HG03095 (cell line): ENCODE measurements around the gene CFLAR.
A peak's percentile ranks its signal among the peaks of the same experiment; 100 is the strongest.
"Not testable (repeated sequence)": the region's sequence is repeated elsewhere in the genome, so short reads cannot be mapped to it uniquely, and the experiment has no call there.

Experiments used
- ATAC-seq: cut with Tn5 transposase; IDR thresholded peaks from one replicate; pipeline ENCODE4 v1.9.1; 2021; ENCODE audit warnings: moderate library complexity; ENCODE audit not compliant: unreplicated experiment

CFLAR gene

DNA sequence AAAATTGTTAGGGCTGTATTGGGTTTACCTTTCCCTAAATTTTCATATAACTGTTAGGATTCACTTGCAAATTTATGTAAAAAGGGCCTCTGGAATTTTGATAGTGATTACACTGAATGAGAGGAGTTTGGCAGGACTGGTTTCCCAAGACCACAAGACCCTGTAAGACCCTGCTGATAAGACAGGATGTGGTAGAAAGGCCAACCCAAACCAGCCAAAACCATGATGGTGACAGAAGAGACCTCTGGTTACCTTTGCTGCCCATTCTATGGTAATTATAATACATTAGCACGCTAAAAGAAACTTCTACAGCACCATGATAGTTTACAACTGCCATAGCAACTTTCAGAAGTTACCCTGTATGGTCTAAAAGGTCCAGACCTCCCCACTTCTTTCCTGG is 58.7 kb downstream of the CFLAR start:
- no peak for ATAC-seq

DNA sequence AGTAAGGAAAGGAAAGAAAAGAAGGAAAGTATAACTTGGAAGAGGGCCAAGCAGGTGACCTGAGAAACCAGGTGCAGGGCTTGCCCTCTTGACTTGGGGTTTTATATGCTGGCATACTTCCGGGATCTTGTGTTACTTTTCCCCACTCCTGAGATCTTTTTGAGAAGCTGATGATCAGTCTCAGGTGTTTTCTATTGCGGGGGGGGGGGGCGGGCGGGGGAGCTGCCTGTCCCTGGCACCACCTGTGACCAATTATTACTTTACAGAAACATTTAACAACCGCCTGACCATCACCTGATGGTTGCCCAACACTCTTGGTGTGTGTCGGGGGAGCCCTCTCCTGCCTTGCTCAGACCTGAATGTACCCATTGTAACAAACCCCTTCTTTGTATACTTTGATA is 60.1 kb downstream of the CFLAR start:
- no peak for ATAC-seq

DNA sequence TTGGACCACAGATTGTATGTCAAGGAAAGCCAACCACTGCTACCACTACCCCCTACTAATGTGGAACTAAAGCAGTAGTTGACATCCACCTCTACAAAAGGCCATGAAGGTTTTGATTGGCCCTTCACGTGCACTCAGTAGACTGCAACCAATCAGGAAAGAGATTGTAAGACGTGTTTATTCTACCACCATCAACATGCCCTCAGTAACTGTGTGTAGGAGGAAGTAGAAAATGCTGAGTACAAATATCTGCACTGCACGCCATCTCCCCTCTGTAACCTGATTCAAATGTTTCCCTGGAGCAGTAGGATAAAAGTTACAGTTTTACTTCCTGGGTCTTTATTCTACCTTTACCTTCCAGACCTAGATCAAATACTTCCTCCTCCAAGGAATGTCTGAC is 64.0 kb downstream of the CFLAR start:
- no peak for ATAC-seq

DNA sequence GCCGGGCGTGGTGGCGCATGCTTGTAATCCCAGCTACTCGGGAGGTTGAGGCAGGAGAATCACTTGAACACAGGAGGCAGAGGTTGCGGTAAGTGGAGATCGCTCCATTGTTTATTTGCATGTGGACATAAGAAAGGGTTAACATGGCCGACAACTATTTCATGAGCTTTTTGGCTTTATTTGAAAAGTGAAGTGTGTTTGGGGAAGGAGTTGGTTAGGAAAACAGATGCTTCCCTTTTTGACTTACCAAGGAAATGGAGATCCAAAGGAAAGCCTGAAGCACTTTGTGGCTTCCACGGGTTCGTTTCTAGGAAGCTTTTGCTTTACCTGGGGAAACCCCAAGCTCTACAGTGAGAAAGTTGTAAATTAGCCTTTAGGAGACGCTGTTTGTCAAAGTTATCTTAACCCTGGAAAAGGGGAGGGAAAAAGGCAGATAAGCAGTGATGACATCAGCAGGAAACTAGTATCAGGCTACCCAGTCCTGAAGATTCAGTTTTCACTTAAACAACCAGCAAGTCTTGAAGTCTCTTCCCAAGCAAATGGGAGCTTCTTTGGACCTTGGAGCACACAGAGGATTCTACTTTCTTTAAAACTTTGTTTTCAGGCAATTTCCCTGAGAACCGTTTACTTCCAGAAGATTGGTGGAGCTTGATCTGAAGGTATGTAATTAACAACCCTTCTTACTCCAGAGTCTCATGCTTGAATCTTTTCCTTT is 66.8 kb downstream of the CFLAR start, which contains the start of gene CASP10:
CASP10 (plus strand) TSS at position 492 of the 715 bp plus-strand sequence. CDS start 2,637 bp downstream, outside the sequence.
- peak; percentile 68 for ATAC-seq

DNA sequence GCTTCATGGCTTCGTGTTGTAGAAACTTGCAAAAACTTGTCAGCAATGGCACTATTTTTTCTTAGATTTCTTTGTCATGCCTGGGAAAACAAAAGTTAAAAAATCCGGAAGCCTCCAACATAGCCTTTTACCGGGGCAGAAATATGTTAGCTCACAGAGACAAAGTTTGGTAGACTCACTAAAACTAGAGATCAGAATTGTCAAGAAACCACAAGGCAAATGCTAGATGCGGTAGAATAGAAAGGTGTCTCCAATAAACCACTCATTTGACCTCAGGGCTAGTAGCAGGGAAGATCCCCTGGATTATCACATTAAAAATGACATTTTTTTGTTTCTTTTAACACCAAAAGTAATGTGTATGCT is 67.4 kb downstream of the CFLAR start:
- no peak for ATAC-seq

DNA sequence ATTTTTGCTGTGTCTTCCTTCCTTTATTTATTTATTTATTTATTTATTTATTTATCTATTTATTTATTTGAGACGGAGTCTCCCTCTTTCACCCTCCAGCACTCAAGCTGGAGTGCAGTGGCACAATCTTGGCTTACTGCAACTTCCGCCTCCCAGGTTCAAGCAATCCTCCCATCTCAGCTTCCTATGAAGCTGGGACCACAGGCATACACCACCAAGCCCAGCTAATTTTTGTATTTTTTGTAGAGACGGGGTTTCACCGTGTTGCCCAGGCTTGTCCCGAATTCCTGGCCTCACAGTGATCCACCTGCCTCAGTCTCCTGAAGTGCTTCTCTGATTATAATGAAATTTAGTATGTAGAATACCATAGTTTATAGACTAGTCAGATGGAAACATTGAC is 67.9 kb downstream of the CFLAR start:
- ATAC-seq: not testable (repeated sequence)

DNA sequence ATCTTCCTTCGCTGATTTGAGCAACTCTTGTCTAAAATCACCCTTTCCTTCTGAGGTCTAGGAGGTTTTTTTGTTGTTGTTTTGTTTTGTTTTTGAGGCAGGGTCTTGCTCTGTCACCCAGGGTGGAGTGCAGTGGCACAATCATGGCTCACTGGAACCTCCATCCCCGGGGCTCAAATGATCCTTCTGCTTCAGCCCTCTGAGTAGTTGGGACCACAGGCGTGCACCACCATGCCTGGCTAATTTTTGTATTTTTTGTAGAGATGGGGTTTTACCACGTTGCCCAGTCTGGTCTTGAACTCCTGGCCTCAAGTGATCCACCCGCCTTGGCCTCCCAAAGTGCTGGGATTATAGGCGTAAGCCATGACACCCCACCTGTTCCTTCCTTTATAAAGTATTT is 68.3 kb downstream of the CFLAR start:
- not testable (repeated sequence) for ATAC-seq

DNA sequence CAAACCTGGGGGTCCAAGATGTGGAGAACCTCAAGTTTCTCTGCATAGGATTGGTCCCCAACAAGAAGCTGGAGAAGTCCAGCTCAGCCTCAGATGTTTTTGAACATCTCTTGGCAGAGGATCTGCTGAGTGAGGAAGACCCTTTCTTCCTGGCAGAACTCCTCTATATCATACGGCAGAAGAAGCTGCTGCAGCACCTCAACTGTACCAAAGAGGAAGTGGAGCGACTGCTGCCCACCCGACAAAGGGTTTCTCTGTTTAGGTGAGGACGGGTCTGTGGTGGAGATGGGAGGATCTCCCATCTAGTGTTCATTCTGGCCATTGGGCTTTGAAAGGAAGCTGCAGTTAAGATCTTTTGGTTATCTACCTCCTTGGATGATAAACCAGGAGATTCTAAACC is 69.9 kb downstream of the CFLAR start:
- ATAC-seq: no peak

DNA sequence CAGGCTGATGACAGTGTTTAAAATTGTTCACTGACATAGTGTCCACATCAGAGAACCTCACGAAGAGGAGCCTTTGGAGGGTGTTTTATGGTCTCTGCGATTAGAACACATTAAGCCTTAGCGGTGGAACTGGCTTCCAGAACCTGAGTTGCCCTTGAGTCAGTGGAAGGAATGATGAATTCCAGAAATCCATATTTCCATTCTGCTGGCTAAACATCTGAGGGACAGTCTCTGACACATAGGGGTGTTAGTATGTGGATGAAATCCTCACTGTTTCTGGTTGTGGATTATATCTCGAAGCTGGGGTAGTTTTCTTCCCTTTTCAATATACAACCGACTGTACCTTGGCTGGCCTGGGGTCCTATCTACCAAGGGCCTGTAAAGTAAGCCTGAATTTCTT is 71.0 kb downstream of the CFLAR start:
- ATAC-seq: no peak

DNA sequence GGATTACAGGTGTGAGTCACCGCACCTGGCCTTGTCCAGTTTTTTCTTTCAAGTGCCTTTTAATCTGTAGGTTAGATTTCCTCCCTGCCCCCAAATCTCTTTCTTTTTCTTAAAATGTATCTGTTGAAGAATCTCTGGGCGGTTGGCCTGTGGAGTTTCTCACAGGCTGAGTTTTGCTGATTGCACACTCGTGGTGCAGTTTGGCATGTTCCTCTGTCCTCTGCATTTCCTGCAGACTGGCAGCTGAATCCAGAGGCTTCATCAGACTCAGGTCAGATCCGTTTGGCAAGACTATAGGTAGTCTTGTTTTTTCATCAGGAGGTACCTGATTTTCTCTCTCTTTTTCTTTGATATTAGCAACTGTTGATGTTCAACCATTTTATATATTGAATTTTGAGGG is 72.5 kb downstream of the CFLAR start:
- no peak for ATAC-seq

DNA sequence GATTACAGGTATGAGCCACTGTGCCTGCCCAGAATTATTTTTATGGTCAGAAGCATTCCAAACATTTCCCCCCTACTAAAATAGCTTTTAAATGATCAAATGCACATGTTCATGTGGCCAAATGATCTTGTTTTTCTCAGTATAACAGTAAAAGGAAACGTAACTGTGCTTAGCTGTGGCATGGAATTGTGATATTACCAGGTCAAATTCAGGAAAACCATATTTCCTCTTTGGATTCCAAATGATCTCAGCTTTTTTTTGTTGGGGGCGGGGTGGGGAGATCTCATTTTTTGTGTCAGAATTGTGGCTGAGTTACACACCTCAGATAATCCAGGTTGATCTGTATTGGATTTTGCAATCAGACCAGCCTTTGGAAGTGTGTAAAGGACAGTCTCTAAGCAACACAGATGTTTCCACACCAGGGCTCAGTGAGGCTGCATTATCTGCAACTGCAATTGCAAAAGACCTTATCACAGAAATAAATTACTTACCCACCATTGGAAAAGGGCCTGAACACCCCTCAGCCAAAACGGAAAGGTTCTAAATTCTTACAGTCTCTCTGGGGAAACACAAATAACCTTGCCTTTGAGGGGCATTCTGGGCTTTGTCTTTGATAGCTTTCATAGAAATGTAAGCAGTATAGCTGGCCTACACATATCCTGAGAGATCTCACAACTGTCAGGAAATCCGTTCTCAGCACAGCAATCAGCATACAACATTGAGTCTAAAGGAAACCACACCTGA is 75.3 kb downstream of the CFLAR start:
- ATAC-seq: peak; percentile 56

DNA sequence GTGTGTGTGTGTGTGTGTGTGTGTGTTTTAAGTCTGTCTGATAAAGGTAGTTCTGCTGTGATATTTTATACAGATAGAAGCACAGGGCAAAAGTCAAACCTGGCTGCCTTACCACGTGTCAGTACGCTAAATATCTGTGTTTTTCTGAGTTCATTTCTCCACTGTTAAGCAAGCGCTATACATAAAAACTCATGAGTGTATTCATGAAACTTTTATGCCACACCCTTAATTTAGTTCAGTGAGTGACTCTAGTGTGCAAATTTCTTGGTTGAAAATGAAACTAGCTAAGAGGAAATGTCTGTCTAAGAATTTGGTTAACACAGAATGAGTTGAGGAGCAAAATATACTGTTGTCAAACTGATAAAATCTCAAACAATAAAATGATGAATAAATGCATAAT is 78.1 kb downstream of the CFLAR start:
- ATAC-seq: peak; percentile 92

DNA sequence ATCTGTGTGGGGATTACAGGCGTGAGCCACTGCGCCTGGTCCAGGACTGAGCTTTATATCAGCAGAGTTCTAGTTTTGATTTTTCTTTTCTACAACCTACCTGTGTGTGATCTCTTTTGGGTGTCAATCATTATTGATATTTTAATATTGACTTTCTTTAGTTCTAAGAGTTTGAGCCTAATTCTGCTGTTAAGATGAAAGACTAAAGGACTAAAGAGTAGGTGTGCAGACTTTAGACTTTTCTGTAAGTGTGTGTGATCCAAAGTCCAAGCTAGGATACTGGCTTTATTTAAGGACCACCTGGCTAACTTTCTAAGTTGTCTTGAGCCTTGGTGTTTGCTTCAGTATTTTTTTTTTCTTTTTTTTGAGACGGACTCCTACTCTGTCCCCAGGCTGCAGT is 79.4 kb downstream of the CFLAR start:
- no peak for ATAC-seq

DNA sequence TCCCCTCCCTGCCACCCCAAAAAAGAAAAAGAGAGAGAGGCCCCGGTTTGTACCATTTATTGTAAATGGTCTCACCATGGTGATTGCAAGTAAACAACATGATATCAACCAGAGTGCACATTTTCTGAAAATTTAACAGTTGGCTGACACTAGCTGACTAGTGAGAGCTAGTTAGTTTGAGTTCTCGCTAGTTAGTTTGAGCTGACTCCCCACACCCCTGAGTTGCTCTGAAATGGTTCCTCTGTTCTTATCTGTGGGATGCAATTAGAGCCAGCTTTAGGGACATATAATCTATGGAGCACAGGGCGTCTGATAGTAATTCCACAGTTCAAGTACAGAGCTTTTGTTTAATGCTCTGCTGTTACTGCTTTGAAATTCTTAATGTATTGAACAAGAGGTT is 80.0 kb downstream of the CFLAR start:
- no peak for ATAC-seq

DNA sequence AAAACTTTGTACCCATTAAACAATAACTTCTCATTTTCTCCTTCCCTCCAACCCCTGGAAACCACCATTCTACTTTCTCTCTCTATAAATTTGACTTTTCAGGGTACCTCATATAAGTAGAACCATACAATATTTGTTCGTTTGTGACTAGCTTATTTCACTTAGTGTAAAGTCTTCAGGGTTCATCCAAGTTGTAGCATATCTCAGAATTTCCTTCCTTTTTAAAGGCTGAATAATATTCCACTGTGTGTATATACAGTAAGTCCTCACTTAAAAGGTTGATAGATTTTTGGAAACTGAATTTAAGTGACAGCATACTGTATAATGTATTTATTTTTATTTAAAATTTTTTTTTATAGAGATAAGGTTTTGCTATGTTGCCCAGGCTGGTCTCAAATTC is 80.8 kb downstream of the CFLAR start:
- ATAC-seq: no peak

DNA sequence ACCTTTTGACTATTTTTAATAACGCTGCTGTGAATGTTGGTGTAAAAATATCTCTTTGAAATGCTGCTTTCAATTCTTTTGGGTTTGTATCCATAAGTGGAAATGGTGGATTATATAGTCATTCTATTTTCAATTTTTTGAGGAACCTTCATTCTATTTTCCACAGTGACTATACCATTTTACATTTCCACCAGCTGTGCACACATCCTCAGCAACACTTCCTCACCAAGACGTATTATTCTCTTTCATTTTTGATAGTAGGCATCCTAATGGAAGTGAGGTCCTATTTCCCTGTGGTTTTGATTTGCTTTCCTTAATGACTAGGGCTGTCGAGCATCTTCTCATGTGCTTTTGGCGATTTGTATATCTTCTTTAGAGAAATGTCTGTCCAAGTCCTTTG is 81.8 kb downstream of the CFLAR start:
- ATAC-seq: no peak

DNA sequence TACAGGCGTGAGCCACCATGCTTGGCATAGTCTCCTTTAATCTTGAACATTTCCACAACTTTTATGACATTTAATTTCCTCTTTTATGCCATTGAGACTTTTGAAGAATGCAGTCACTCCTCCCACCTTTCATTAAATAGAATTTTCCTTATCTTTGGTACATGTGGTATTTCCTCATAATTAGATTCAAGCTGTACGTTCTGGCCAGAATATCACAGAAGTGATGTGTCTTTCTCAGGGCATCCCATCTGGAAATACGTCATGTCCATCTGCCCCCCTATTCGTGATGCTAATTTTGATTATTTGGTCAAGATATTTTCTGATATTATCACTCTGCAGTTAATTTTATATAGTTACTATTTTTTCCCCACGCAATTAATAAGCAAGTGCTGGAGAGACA is 83.9 kb downstream of the CFLAR start:
- no peak for ATAC-seq

DNA sequence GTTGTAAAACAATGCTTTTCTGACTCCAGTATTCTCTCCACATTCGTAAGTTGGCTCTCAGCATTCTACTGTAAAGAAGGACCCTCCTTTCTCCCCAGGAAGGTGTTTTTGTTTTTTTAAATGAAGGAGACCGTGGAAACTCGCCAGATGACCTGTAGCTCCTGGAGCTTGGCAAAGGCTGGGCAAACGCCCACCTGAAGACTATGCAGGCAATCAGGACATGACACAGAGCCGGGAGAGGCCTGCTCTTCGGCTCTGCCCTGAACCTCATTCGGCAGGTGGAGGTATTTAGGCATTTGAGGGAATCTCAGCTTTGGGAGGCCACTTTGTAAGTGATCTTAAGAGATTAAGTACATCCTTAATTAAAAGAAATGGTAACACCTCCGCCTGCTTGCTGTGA is 84.4 kb downstream of the CFLAR start:
- ATAC-seq: no peak

DNA sequence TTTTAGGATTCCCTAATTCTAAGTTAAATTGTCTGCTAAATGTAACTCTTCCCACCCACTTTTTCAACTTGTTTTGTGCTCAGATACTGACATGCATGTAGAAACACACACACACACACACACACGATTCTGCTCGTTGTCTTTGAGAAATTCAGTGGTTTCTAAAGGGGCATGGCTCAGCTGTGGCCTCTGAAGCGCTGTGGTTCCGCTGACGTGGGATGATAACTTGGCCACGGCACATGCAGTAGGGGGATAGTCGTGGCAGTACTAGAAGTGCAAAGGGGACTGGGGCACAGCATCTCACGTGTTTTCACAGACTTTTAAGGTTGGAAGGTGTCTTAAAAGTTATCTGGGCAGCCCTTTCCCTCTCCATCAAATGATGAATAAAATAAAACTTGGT is 85.4 kb downstream of the CFLAR start:
- no peak for ATAC-seq

DNA sequence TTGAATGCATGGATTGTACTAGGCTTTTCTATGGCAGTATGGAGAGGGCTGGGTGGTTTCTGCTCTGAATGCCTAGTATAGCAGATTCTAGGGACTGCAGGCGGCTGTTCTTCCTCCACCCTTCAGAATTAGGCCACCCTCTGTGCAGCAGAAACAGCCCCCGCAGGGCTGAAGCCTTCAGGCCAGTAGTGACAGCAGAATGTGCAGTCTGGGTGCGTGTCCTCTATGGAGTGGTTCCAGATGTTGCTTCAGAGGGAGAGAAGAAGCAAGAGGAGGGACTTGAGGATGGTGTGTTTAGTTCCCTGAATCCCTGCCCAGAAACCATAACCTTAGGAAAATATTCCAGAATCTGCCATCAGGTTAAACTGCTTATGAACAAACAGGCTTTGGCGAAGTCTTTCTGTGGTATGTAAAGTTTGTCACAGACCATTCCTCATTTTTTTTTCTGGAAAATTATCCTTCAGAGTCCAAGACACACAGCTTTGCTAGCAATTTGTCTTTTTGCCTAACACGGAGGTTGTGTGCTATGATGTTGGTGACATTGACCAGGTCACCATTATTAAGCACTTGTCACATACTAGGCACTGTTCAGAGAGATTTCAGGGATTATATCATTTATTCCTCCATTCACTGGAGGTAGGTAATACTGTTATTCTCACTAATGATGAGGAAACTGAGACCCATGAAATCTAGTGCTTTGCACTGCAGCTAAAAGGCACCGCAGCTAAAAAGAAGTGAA is 88.1 kb downstream of the CFLAR start:
- no peak for ATAC-seq

DNA sequence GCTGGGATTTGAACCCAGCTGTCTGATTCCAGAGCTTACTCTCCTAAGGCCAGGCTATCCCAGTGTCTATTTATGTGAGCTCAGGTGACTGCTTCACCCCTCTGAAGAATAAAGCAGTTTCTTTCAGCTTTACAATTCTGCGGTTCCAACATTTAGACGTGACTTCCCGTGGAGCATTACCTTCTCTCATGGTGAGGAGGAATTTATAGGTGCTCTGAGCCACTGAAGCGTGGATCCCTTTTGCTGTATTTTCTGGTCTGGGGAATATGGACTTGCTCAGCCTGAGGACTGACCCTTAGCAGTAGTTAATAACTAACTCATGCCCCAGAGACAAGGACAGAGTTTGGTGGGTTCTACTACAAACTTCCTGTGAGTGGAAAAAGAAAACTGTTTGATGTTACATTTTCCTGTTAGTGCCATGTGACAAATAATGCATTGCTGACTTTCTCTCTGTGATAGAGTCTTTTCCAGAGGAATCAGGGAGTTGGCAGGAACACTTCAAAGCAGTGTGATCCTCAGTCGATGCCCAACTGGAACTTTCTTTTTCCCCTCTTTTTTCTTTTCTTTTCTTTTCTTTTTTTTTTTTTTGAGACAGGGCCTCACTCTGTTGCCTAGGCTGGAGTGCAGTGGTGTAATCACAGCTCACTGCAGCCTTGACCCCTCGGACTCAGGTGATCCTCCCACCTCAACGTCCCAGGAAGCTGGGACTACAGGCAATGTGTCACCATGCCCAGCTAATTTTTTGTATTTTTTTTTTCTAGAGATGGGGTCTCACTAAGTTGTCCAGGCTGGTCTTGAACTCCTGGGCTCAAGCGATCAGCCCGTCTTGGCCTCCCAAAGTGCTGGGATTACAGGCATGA is 88.9 kb downstream of the CFLAR start:
- no peak for ATAC-seq
